T-helper 22 cell (primary cell): ENCODE data around the gene INO80C.
"Not testable (repeated sequence)": the region's sequence is repeated elsewhere in the genome, so short reads cannot be mapped to it uniquely, and the experiment has no call there.

Source experiments
- DNase-seq: peaks from one replicate; pipeline ENCODE4 v3.0.0-alpha.2; 2020; ENCODE audit warnings: low read depth

The INO80C gene

DNA sequence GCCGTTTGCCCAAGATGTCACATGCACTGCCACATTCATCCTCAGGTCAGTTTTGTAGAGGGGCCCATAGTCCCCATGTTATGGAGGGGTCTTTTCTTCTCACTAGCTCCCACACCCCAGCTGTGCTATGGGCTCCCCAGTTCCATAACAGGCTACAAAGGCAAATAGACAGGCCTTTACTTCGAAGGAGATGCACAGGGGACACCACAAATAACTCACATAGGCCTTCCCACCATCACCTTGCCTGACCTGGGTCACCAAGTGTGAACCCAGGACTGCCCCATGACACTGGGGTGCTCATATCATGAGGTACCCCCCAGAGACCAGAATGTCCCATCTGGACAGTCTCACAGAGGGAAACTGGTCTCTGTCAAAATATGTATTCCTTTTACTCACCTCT, 15.0 kb upstream of the INO80C start:
- DNase-seq = no peak

DNA sequence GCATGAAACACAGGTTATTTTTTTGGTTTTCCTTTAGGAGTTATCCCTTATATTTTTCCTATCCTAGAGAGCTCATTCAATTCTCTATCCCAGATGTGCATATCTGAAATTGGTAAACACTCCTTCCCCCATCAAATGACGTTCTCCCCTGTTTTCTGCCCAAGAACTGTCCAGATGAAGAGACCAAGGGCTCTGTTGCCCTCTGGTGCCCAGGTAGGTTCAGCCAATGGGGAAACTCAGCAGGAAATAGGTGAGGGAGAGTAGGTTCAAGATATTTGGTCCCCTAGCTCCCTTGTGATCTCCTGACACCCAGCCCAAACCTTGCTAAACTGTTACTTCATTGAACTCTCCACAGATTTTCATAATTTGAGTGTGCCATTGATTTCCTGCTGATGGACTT, 14.1 kb upstream of the INO80C start:
- no peak for DNase-seq

GRCh38 chr18:35511428-35511827, 13.7 kb upstream of the INO80C start:
- DNase-seq = no peak

DNA sequence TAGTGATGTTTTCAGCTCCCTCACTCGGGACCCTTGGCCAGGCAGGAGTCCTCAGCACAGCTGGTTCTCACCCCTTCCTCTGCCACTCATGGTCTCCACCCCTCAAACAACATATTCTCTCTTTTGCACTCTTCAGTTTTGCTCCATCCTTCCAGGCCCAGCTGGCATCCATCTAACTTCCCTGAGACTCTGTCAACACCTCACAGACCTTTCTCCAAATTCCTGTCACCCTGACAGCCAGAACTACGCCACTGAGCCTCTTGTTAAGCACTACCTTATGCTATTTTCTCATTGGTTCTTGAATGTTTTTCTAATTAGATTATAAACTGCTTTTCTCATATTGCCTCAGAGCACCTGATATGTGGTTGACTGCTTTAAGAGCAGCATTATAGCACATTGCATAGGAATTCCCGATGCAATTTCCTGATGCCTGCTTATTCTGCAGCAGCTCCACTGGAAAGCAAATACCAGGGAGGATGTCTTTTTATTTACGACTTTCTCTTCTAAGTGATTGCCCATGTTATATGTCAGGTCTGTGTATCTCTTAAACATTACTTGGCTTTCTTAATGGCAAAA, 12.4 kb upstream of the INO80C start:
- no peak for DNase-seq

GRCh38 chr18:35508746-35509338, 11.1 kb upstream of the INO80C start:
- no peak for DNase-seq

- DNase-seq = no peak
Observed at GRCh38 chr18:35508030-35508429, 10.3 kb upstream of the INO80C start.

DNA sequence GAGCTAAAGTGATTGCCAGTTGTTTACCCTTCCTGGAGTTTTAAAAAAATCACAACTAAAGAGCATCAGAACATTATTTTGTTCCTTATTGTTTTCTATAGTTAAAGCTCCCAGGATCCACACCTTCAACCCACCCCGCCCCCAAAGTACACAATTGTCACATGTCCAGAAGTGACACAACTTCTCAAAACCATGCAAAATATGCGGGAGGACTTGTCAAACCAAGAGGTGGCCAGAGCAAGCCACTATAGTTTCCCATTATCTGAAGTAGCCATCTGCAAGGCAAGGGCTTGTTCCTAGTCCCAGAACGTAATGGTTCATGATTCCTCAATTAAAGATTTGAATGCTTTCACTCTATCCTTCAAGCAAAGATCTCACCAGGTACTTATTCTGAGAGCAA, 9.9 kb upstream of the INO80C start:
- DNase-seq = no peak

DNA sequence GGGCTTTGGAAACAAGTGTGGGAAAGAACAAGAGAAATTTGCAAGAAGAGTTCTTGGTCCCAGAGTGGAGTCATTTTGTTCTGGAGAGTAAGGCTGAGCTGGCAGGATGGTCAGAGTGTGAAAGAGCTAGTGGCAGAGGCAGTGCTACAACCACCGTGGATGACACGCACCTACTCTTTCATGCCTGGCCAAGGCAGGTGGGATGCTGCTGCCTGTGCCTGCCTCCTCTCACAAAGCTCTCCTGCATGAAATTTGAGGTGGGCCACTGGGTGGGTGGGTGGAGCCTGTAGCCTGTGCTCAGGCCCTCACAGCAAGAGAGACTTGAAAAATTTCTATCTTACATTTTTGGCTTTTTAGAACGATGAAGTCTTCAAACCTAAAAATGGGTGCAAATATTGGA, 9.4 kb upstream of the INO80C start:
- no peak for DNase-seq

GRCh38 chr18:35506024-35506712, 8.4 kb upstream of the INO80C start:
- no peak for DNase-seq

DNA sequence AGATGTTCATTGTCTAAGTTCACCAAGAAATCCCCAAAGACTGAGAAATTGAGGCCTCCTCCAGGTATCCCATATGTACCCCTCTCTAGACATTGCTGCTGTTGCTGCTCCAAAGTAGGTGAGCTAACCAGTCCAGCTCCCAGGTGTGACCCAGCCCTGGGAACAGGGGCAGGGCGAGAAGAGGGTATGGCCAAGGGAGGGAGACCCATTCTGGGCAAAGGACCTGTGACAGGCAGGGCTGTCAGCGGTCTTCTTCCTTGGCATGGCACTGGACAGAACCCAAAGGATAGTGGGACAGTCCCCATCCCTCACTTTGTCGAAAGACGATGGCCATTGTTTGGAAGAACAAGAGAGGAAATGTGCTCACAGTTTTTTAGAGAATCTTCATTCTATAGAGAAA, 7.2 kb upstream of the INO80C start:
- no peak for DNase-seq

GRCh38 chr18:35502052-35502451, 4.3 kb upstream of the INO80C start:
- DNase-seq = no peak

- no peak for DNase-seq
Observed at GRCh38 chr18:35501369-35501768, 3.6 kb upstream of the INO80C start.

- DNase-seq = no peak
Observed at GRCh38 chr18:35500113-35500512, 2.4 kb upstream of the INO80C start.

DNA sequence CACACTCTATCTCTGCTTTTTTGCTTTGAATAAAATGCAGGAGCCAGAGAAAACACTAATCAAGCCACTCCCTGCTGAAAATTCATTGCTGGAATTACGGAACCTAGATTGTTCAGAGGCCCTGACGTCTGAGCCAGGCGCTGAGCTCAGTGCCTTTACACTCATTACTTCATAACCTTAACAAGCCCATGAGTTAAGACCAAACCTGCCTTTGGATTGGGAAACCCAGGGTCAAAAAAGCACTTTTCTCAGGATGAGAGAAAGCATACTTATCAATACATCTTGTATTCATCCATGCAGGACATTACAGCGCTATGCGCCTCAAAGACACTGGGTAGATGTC, 762 bp downstream of the INO80C start:
- no peak for DNase-seq

DNA sequence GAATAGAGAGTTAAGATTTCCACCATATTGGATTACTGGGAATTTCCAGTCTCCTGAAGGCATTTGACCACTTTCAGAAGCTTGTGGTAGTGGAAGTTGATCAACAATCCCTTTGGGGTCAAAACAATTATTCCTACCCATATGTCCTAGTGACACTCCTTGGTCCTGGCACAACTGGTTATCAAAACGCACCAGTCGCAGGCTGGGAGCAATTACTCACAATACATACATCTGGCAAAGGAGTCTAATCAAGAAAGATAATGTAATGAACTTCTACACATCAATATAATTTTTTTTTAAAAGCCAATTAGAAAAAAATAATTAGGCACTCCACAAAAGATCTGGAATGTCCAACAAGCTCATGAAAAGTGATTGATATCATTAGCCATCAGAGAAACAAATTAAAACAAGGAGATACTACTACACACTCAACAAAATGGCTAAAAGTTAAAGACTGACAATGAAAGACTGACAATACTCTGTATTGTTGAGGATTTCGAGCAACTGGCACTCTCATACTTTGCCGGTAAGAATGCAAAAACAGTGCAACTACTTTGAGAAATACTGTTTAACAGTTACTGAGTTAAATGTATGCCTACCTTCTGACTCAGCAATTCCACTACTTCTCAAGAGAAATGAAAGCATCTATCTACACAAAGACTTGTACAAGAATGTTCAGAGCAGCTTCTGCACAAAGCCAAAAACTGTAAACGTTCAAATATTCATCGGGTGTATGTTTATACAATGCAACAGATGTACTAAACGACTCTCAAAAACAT, 2.0 kb downstream of the INO80C start:
- no peak for DNase-seq

- no peak for DNase-seq
Observed at GRCh38 chr18:35494251-35495220, 3.2 kb downstream of the INO80C start.

DNA sequence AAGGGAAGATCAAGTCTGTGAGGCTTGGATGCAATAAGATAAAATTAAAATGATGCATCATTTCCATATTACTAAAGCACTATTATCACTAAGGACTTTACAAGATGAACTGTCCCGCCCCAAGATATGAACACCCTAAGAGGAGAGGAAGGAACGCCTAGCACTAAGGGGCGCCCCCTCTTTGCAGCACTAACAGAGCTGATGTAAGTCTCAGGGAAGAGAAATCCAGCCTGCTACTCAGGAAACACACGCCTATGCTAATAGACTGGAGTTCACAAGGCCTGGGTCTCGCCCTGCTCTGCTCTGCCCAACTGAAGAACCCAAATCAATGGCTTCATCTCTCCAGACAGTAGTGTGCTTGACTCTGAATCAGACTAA, 6.1 kb downstream of the INO80C start:
- DNase-seq = no peak

GRCh38 chr18:35490894-35491699, 6.7 kb downstream of the INO80C start:
- no peak for DNase-seq

DNA sequence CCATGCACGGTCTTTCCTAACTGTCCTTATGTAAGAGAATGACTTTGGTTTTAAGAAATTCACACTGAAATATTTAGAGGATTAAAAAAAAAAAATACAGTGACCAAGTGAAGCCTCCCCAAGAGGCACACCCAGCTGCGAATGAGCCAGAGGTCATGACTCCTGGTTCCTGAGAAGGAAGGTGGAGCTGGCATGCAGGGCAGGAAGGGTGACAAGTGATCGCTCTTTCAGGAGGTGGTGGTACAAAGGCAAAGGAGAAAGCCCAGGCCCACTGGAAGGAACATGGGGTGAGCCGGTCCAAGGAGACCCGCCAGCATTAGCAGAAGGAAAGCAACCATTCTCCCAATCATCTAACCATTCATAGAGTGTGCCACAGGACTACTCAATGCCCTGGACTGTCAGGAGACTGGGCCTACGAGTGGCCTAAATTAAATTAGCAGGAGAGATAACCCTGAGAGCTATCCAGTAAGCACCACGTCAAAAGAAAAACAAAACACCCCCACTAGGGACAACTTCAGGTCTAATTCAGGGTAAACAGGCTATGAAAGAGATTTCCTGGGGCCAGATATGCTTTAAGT, 7.8 kb downstream of the INO80C start:
- no peak for DNase-seq

DNA sequence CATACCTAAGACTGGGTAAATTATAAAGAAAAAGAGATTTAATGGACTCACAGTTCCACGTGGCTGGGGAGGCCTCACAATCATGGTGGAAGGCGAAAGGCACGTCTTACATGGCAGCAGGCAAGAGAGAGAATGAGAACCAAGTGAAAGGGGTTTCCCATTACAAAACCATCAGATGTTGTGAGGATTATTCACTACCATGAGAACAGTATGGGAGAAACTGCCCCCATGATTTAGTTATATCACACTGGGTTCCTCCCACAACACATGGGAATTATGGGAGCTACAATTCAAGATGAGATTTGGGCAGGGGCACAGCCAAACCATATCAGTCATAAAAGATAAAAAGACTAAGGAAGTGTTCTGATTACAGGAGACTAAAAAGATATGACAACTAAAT, 8.5 kb downstream of the INO80C start:
- not testable (repeated sequence) for DNase-seq

DNA sequence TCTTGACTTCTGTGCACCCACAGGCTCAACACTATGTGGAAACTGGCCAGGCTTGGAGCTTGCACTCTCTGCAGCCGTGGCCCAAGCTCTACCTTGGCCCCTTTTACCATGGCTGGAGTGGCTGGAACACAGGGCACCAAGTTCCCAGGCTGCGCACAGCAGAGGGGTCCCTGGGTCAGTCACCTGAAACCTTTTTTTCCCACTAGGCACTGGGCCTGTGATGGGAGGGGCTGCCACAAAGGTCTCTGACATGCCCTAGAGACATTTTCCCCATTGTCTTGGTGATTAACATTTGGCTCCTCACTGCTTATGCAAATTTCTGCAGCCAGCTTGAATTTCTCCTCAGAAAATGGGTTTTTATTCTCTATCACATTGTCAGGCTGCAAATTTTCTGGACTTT, 9.4 kb downstream of the INO80C start:
- DNase-seq = not testable (repeated sequence)
